DLD1 (cell line): ENCODE measurements around the gene MCRS1.

Source experiments
- in situ Hi-C: cut with HindIII; loops from 2 replicates; pipeline ENCODE4 v1.10.0; 2017; ENCODE audit warnings: low sequenced_read_pairs

Gene MCRS1

GRCh38 chr12:49582850-49583249 lies 14.9 kb upstream of the MCRS1 start:
- in situ Hi-C loops: no loop called here

GRCh38 chr12:49582201-49582600 lies 14.3 kb upstream of the MCRS1 start:
- in situ Hi-C loops: no loop called here

- in situ Hi-C loops: no loop called here
These were observed 12.9 kb upstream of the MCRS1 start for GRCh38 chr12:49580572-49581535.

GRCh38 chr12:49578471-49579112 lies 10.7 kb upstream of the MCRS1 start:
- in situ Hi-C loops: loop anchor here (10.0 kb wide), 1 partner anchor 66 kb away; no protein-coding TSS in a partner anchor

DNA sequence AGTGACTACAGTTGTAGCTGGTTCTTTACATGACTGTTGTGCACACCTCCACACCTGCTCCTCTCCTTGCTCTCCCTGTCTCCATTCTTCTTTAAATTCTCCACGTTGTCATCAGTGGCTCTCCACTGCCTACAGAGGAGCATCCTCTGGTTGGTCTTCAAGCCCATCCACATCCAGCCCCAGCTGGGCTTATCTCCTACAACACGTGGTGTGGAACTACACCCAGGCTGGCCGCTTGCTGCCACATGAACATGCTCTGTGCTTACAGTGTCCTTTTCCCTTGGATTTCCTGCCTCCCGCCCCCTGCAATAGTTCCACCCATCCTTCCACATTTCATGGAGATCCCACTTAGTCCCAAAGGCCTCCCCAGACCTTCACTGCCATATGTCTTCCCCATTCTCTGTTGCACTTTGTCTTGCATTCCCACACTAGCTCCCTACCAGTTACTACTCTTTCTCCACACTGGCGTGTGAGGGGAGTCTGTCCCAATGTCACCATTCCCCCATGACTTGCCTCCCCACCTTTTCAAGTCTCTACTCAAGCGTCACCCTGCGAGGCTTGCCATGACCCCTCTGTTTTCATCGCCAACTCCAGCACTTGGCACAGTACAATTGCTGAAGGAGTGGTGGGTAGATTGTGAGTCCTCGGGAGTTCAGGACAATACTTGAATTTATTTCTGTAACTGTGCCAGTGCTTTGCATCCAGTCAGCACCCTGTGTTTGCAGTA lies 9.8 kb upstream of the MCRS1 start:
- in situ Hi-C loops: loop anchor here (10.0 kb wide), 1 partner anchor 67 kb away; no protein-coding TSS in a partner anchor

DNA sequence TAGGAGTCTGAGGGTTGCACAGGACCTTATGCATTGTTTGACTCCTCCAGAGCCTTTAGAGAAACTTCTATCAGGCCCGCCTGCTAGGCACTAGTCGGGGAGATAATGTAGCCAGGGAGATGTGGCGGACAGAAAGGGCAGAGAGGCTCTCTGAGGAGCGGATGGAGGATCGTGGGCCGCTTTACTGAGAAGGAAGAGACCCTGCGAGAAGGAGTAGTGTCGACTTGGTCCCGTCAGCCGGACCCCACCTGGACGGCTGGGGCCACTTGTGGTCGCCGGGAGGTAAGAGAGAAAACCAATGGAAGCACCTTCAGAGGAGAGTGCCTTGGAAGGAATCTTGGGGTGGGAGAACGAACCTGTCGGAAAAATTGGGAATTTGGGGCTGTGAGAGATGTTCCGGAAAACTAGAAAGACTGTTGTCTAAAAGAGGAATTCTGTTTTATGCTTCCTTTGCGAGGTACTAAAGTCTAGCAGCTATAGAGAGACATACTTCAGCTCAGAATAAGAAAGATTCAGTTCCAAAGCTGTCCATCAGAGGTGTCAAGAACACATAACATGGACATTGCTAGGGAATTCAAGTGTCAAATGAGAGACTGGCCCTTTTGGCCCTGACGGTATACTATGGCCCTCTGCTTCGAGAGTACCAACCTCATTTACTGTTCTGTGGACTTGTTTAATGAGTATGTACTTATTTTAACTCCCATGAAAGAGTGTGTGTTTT lies 660 bp upstream of the MCRS1 start:
- in situ Hi-C loops: no loop called here

GRCh38 chr12:49567302-49567610 lies 686 bp downstream of the MCRS1 start:
- in situ Hi-C loops: no loop called here

DNA sequence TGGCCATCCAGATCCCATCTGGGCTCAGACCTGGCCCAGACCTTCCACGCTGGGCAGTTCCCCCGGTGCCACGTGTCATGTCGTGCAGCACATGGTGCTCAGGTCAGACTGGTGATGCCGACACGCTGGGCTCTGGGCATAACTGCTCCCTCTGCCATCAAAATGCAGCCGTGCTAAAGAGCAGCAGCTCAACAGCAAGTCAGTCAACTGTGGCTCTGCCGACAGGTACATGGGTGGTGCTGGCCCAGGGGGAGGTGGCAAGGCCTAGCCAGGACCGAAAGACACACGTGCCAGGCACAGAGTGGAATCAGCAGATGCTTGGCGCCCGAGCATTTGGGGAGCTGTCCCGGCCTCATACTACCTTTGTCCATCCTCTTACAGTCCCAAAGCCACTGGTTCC lies 1.6 kb downstream of the MCRS1 start:
- in situ Hi-C loops: no loop called here

- in situ Hi-C loops: no loop called here
These were observed 2.3 kb downstream of the MCRS1 start for GRCh38 chr12:49565406-49566265.

GRCh38 chr12:49564686-49565405 lies 3.1 kb downstream of the MCRS1 start:
- in situ Hi-C loops: no loop called here

DNA sequence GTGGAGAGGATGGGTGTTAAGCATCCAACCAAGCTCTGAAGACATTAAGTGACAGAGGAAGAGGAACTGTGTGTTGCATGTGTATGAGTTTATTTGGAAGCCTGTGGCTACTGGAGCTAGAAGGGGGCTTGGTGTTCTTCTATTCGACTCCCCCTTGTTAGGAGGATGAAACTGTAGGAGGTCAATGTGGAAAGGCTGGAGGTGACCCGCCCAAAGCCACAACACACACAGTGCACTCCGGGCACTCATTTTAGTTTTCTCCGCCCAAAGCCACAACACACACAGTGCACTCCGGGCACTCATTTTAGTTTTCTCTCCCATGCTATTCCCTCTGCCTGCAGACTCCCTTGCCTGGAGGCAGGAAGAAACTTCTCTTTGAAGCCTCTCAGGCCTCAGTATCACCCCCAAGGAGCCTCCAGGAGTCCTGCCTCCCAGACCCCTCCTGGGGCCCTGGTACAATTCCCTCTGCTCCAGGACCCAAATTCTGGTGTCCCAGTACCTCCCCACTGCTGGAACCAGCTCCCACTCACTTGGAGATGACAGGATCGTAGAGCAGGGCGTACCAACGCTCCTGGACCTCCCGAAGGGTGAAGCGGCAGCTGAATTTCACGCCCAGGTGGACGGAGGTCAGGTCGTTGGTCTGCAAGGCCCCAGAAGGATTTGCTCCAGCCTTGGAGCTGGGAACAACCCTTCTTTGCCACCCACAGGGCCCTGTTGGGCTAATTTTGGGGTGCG lies 3.8 kb downstream of the MCRS1 start:
- in situ Hi-C loops: no loop called here

DNA sequence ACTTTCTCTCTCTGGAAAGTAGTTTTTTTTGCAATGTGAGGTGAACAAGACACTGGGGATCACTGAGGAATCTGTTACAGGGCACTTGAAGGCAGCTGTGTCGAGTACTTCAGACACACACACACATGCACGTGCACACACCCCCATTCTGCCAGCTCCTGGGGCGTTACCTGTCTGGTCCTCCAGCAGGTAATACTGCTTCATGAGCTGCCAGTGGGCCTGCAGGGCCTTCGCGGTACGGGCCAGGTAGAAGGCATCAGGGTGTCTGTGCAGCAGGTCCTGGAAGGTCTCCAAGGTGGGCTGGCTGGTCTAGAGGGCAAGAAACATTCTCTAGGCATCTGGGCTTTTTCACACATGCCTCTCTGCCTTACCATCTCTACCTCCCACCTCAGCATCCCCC lies 5.1 kb downstream of the MCRS1 start:
- in situ Hi-C loops: no loop called here

GRCh38 chr12:49562233-49562632 lies 5.7 kb downstream of the MCRS1 start:
- in situ Hi-C loops: no loop called here

GRCh38 chr12:49560695-49561094 lies 7.2 kb downstream of the MCRS1 start:
- in situ Hi-C loops: no loop called here

DNA sequence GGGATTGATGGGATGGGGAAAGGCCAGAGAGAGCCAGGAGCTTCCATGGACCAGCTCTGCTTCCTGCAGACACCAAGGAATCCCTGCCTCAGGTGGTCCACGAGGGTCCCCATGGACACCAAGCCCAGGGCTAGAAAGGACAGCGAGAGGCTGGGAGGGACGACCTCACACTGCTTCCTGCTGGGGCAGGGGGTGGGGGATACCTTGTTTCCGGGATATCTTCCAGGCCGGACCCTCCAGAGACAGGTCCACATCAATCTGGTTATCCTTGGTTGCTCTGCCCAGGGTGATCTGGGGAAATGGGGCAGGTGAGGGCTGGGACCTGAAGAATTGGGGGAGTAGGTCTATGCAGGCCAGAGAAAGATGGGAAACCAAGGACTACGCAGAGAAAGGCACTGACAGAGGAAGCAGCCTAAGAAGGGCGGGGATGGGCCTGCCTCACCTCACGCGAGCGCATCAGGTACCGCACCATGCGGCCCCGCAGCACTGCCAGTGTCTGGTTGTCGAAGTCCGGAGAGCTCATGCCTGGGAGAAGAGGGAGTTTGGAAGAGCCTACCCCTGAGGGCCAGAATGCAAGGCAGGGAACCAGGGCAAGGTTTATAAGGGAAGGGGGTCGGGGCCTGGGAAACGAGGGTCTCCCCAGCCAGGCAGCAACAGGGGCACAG lies 8.8 kb downstream of the MCRS1 start:
- in situ Hi-C loops: no loop called here

DNA sequence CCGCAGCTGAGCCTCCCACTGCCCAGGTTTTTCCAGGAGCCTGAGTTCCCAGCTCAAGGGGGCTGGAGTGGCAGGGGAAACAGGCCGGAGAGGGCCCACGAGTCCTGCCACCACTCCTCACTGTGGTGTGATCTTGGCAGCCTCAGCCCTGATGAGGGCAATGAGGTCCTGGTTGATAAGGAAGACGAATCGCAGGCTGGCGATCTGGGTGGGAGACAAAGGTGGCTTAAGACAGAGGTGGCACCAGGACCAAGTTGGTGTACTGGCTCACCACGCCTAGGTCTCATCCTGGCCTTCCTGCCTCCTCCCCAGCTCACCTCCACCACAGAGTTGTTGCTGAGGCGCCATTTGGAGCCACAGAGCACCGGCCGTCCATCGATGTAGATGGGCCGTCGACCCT lies 9.4 kb downstream of the MCRS1 start:
- in situ Hi-C loops: no loop called here

- in situ Hi-C loops: no loop called here
These were observed 10.1 kb downstream of the MCRS1 start for GRCh38 chr12:49557917-49558215.

- in situ Hi-C loops: no loop called here
These were observed 10.6 kb downstream of the MCRS1 start for GRCh38 chr12:49557187-49557916.
